HG03442 (cell line): ENCODE results near the gene CACNA1D.
"Not testable (repeated sequence)": the region's sequence is repeated elsewhere in the genome, so short reads cannot be mapped to it uniquely, and the experiment has no call there.

Source experiments
- ATAC-seq: cut with Tn5 transposase; IDR thresholded peaks from one replicate; pipeline ENCODE4 v1.9.1; 2021; ENCODE audit warnings: mild to moderate bottlenecking, moderate library complexity; ENCODE audit not compliant: unreplicated experiment

The CACNA1D gene

GRCh38 chr3:53612508-53612907 lies 118.1 kb downstream of the CACNA1D start:
- no peak for ATAC-seq

DNA sequence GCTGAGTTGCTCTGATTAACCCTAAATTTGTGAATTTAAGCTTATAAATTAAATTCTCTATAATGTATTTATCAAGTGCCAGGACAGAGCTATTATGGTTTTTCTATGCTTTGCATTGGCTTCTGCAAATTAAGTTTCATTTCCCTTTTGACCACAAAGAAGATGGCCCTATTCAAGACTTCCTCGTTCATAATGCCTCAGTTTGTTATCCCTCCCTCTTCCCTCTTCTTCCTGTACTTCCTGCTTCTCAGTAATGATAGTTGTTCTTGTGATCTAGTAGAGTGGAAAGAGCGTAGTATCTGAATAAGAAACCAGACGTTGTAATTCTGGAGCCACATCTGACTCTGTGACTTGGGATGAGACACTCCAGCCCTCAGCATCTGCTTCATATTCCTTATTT lies 118.7 kb downstream of the CACNA1D start:
- no peak for ATAC-seq

GRCh38 chr3:53614307-53614706 lies 119.9 kb downstream of the CACNA1D start:
- no peak for ATAC-seq

- ATAC-seq = no peak
These were observed 121.9 kb downstream of the CACNA1D start for GRCh38 chr3:53616321-53616720.

DNA sequence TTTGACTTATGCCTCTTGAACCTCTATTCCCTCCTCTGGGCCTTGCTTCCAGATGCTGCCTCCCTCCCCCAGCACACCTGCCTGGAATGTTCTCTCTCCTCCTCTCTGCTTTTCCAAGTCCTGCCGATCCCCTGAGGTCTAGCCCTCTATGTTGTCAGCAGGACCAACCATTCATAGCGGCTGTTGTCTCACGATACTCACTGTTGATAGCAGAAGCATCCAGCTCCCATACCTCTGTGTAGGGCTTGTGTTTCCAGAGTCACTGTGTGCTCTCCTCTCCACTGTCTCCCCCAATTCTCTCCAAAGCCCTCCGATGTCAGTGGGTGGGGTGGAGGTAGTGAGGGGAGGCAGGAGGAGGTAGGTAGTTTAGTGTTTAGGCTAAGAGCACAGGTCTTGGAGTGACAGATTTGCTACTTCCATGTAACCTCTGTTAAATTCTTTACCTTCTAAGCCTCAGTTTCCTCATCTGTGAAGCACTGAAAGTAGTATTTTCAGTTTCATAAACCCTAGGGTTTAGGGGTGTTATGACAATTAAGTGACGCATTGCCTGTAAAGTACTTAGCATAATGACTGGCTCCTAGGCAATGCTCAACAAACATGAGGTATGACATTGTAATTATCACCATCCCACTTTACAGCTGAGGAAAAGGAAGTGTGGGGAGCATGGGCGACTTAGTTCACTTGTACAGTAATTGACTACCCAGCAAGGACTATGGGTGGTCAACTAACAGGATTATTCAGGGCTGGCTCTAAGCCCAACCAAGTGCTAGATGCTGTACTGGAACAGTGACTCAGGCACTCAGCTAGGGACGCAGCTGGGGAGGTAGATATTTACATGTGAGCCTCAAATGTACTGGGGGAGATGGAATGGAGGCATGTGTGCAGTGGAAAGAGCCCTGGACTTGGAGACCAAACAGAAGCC lies 122.8 kb downstream of the CACNA1D start:
- no peak for ATAC-seq

DNA sequence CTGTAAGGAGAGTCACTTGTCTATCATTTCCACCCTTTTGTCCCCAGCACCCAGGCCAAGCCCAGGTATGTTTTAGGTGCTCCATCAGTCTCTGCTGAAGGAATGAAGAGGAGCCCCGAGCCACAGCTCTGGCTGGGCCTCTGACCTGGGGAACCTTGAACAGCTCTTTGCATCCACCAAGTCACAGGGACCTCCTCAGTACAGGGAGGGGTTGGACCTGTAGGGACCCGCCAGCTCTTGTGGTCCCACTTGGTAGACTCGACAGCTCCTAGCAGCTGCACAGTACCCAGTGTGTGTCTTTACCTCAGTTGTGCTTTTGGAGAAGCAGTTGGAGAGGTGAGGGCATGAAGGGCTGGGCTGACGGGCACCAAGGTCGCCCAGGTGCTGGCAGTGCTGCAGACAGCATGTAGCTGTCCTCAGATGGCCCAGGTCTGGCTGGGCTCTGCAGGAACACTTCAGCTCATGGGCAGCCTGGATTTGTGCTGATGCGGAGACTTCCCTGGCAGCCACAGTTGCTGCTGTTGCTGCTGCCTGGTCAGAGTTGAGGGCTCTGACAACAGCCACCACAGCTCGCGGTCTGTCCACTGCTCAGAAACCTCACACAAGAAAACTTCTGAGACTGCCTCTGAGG lies 123.6 kb downstream of the CACNA1D start:
- ATAC-seq = no peak

- no peak for ATAC-seq
These were observed 124.1 kb downstream of the CACNA1D start for GRCh38 chr3:53618524-53618906.

GRCh38 chr3:53618936-53619335 lies 124.5 kb downstream of the CACNA1D start:
- no peak for ATAC-seq

DNA sequence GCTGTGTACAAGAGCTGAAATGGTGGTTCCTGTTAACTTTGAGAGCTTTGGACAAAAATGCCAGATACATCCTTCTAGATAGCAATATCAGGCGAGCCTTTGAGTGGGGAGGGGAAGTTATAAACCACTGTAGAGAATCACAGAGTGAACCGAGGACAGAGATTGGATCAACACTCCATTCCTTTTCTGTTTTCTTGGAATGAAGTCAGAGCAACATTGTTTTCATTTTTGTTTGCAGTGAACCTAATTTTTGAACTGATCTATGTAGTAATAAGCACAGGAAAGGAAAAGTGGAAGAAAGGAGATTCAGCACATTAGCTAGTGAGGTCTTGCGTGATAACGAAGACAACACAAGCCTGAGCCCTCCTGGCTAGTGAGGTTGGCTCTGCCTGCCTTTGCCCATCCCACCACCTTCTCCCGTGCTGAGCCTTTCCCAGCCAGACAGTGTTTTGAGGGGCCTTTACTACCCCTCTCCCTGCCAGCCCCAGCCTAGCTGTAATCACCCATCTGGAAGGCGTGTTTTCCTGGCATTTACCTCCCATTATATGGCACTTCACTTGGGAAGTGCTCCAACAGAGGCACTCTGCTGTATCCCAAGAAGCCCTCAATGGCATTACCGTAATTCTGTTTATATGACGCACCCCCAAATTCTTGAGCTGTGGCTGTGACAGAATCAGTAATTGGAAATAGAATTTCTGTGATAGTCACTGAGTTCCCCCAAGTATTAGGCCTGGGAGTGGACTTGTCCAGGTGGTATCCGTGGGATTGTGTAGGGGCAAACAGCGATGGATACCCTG lies 129.8 kb downstream of the CACNA1D start:
- no peak for ATAC-seq

- no peak for ATAC-seq
These were observed 132.5 kb downstream of the CACNA1D start for GRCh38 chr3:53626876-53627275.

- ATAC-seq = no peak
These were observed 134.4 kb downstream of the CACNA1D start for GRCh38 chr3:53628536-53629401.

DNA sequence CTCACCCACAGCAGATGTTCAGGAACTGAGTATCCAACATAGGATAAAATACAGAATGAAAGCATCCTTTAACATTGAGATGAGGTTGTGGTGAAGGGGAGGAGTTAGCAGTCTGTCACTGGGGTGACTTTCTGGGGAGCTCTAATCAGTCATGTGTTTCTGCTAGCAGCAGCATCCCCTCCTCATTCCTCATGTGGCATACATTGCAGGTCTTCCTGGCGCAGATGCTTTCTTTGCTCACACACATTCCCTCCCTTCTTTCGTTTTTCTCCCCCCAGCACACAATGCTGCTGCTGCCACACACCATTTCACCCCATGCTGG lies 135.0 kb downstream of the CACNA1D start:
- ATAC-seq = no peak

- no peak for ATAC-seq
These were observed 136.1 kb downstream of the CACNA1D start for GRCh38 chr3:53630547-53630946.

DNA sequence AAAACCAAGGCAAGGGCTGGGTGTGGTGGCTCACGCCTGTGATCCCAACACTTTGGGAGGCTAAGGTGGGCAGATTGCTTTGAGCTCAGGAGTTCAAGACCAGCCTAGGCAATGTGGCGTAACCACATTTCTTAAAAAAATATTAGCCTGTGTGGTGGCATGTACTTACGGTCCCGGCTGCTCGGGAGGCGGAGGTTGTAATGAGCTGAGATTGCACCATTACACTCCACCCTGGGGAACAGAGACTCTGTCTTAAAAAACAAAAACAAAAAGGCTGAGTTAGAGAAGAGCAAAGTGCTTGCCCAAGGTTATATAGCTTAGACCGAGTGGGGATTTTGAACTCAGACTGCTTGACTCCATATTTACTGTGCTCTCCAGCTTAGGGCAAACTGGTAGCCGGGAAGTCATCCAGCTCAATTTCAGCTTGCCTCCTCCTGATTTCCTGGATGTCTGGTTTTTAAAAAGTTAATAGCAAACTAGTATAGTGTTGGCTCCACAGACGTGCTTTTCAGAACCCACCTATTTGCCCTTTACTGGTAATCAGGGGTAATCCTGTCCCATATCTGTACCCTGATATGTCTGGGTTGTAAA lies 138.9 kb downstream of the CACNA1D start:
- ATAC-seq = no peak

GRCh38 chr3:53635041-53635440 lies 140.6 kb downstream of the CACNA1D start:
- ATAC-seq = no peak

- ATAC-seq = not testable (repeated sequence)
These were observed 144.4 kb downstream of the CACNA1D start for GRCh38 chr3:53638806-53639205.

- ATAC-seq = no peak
These were observed 147.0 kb downstream of the CACNA1D start for GRCh38 chr3:53641397-53641796.

DNA sequence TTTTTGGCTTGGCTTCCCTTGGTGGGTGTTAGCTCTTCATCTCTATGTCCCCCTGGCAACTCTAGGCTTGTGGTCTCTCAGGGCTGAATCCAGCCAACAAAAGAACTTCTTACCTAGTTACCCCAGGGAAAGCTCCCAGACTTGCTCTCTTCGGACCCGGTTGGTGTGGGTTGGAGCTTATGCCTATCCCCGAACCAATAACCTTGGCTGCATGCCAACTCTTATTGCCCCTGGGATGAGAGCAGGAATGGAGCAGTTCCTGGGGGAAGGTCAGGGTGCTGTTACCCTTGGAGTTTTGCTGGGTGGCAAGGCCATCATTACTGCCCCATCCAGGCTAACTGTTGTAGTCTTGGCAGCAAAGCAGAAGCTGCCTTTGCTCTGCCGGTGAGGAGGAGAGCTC lies 147.8 kb downstream of the CACNA1D start:
- ATAC-seq = no peak

DNA sequence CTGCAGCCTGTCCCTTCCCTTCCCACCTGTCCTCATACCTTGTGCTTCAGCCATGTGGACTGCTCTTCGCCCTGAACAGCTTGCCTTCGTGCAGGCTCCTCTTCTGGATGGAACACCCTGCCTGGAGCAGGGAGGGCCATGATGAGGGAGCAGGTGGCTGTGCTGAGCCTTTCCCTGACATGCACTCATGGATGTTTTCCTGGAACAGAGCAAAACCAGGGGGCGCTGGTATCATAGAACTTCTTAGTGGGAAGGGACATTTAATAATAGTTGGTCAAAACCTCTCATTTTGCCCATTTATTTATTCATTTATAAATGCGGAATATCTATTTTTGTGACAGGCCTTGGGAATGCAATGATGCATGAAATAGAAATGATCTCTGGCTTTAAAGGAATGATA lies 149.3 kb downstream of the CACNA1D start:
- ATAC-seq = no peak

- no peak for ATAC-seq
These were observed 151.3 kb downstream of the CACNA1D start for GRCh38 chr3:53645754-53646153.
